D721Med (cell line): ENCODE data around the gene JAKMIP2.

Experiments used
- DNase-seq: peaks from one replicate; pipeline ENCODE4 v3.0.0; 2011; ENCODE audit warnings: low spot score; ENCODE audit not compliant: insufficient read length
- FAIRE-seq: peaks from 2 replicates; lab custom pipeline; 2011; peaks lifted over from hg19 to GRCh38; lab: Jason Lieb, UNC
- TF ChIP-seq, protein P1 (sequence below): IDR thresholded peaks from 2 replicates; pipeline ENCODE4 v1.5.1; 2012; ENCODE audit warnings: mild to moderate bottlenecking, control low read depth; ENCODE audit not compliant: insufficient read depth; ENCODE audit errors: missing control alignments

The JAKMIP2 gene

DNA sequence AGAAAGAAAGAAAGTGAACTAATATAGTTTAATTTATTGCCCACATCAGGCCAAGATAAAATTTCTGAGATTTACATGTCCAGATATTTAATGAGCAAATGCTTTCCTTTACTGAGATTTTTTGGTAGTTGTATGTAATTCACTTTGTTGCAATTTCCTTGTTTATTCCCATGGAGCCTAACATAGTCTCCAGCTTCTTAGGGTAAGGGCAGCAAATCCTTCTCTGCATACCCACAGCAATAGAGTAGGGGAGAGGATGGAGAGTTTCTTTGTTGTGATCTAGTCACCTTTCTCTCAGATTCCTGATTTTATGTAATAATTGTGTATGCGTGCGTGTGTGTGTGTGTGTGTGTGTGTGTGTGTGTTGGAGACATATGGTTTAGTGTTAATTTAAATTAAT is 221.1 kb downstream of the JAKMIP2 start:
- no peak for DNase-seq
- no peak for FAIRE-seq
- TF ChIP-seq, protein P1, sequence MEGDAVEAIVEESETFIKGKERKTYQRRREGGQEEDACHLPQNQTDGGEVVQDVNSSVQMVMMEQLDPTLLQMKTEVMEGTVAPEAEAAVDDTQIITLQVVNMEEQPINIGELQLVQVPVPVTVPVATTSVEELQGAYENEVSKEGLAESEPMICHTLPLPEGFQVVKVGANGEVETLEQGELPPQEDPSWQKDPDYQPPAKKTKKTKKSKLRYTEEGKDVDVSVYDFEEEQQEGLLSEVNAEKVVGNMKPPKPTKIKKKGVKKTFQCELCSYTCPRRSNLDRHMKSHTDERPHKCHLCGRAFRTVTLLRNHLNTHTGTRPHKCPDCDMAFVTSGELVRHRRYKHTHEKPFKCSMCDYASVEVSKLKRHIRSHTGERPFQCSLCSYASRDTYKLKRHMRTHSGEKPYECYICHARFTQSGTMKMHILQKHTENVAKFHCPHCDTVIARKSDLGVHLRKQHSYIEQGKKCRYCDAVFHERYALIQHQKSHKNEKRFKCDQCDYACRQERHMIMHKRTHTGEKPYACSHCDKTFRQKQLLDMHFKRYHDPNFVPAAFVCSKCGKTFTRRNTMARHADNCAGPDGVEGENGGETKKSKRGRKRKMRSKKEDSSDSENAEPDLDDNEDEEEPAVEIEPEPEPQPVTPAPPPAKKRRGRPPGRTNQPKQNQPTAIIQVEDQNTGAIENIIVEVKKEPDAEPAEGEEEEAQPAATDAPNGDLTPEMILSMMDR: no peak

DNA sequence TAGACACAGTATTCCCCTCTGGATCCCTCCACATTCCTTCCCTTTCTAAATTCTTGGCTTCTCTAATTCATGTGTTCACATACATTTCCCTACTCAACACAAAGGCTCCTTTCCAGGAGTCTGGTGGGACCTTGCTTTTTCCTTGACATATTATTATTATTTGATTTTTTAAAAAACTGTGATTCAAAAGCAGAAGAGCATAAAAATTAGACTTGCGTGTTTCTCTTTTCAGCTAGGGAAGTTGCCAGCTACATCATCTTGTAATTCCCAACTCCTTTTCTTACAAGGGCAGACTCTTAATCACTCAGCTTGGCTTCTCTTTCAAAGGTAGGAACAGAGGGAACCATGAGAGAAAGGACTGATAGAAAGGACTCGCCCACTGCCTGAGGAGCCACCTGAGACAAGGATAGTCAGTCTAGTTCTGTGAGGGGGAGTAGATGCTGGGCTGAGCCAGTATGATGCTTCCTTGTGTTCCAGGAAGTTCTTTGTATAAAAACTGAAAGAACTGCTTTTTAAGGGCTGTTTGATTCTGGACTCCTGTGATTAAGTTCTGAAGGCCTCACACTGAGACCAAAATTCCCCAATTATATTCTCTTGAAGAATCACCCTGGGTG is 221.7 kb downstream of the JAKMIP2 start:
- no peak for FAIRE-seq
- TF ChIP-seq, protein P1: no peak
- no peak for DNase-seq

DNA sequence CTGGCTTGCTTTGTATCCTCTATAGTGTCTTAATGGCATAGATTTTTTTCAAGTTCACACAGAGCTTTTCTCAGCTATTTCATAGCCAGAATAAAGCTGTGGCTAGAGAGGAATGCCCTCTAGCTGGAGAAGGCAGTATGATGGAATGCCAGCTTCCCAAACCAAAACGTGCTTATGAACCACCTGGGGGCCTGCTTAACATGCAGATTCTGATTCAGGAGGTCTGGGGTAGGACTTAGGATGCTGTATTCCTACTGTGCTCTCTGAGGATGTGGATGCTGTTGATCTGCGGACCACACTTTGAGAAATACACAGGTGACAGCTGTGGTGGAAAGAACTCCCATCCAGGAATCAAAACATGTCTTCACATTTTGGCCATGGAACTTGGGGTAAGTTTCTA is 222.8 kb downstream of the JAKMIP2 start:
- TF ChIP-seq, protein P1: peak; percentile 6
- DNase-seq: no peak
- no peak for FAIRE-seq

DNA sequence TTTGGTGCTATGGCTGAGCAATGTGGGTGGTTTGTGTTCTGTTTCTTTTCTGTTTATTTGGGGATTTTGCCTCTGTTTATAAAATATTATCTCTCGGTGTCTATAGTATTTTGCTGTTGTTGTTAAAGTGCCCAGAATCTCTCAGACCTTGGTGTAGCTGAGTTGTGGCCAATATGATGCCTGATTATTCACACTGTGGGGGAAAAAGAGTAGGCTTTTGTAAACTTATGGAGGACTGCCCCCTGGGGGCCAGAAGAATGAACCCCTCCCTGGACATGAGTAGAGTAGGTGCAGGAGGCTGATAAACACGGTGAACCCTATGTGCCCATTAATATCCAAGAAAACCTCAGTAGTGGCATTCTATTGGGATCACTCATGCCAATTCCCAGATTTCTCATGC is 223.7 kb downstream of the JAKMIP2 start:
- TF ChIP-seq, protein P1: peak; percentile 64
- FAIRE-seq (no peak), DNase-seq (no peak)

DNA sequence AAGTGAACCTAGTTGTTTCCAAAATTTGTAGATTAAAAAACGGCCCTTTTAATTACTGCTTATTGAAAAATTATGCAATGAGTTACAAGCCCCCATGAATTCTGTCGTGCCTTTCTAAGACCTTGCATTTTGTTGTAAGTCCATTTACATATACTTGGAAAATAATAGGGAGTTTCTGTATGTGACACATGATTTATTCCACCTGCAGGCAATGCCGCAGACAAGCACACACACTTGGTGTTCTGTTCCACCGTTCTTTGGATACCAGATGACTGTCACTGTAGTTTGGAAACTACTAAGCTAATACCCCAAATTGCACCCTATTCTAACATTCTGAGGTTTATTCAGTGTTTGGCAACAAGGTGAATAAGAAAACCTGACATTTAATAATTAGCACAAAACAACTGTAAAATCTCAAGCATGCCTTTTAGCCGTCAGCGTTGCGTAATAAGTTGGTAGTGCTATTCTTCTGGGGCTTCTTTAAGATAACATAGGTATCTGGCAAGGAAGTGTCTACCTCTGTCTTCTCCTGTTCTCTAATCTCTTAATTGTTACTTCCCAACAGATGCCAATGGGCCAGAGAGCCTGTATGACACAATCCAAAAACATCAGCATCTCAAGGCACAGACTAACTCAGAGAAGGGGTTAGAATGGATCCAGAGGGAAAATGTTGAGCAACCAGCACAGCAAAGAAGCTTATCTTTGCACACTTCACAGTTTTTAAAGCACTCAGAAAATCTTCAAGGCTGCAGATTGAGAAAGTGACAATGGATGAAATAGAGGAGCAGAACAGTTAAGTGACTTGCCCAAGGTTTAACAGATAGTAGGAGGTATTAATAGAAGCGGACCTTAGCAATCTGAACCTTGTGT is 224.4 kb downstream of the JAKMIP2 start:
- TF ChIP-seq, protein P1: no peak
- no peak for FAIRE-seq

DNA sequence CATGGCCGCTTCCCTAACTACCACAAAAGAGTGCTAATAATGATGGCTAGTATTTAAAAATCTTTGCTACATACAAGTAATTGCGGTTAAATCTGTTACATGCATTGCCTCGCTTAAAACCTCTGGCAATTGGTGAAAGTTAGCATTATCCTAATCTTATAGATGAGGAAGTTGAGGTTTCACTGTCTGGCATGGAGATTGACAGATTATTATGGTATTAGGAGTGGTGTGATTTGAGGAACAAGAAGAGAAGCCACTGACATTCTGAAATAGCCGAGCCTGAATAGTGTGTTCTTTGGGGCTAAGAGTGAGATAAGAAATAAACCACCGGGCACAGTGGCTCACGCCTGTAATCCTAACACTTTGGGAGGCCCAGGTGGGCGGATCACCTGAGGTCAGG is 227.4 kb downstream of the JAKMIP2 start:
- FAIRE-seq (no peak), DNase-seq (no peak)
- TF ChIP-seq, protein P1: no peak

More for the DNA sequence above, 224.4 kb downstream of the JAKMIP2 start:
- no peak for DNase-seq
